Measurements from ENCODE around the gene IL1RAP.
"Not testable (repeated sequence)": the region's sequence is repeated elsewhere in the genome, so short reads cannot be mapped to it uniquely, and the experiment has no call there.

Gene IL1RAP

DNA sequence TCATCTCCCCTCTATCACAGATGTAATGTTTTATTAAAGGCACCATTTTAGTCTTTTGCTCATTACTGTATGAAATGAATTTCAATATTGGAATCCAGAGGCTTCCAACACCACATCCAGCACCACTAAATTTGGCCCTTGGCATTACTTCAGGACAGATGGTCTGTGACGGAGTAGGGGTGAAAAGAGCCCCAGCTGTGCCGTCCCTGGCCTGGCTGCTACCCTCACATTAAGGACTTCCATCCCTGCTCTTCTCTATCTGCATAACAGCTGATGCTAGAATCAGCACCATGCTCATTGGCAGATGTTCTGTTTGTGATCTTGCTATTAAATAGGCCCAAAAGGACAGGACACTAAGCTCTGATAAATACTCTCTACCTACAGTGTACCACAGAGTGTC, 152.9 kb downstream of the IL1RAP start:
- no peak for DNase-seq (ENCODE audit: low read depth in 2 of 2)

DNA sequence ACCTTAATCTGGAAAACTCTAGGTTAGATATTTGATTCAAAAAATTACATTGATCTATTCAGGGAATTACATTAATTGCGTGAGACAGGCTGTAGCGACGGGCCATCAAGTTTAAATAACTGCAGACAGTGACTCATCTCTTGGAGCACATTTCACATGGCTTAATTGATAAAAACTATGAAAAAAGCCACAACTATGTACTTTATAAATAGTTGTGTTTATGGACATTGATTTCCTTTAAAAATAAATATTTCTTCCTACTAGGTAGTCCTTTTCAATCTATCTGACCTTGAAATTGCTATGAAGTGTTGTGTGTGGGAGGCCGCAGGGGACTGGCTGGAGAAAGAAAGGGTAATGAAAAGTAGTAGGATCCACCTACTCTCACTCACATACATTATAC, 157.8 kb downstream of the IL1RAP start:
- DNase-seq (ENCODE audit: low read depth in 2 of 2): no peak

DNA sequence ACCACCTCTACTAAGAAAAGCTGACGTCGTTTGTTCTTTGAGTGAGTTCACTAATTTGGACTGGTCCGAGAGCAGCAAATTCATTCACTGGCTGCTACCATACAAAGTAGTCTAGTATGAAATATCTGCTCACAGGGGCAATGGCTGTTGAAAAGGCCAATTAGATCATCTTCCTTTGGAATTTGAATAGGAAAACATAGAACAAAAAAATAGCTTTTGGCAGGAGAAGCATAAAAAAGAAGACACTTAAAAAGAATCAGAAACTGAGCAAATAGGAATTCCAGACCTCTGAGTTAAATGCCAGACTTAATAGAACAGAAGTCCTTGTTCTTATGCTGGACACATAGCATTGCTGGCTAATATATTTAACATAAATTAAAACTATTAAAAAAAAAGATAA, 159.3 kb downstream of the IL1RAP start:
- no peak for DNase-seq (ENCODE audit: low read depth in 2 of 2)

DNA sequence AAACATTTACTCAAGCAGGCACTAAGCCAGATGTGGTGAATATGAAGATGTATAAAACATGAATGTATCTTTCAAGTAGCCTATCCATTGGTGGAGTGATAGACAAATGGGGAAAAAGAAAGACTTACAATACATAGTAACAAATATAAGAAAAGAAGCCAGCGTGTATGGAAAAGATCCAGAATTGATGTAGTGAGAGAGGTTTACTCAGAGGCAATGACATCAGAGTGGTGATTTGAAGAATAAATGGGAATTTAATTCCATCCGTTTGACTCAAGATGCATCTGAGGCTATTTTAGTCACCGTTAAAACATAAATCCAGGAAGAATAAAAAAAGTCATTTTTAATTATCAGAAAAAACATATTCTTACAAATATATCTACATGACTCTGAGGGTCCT, 162.6 kb downstream of the IL1RAP start:
- no peak for DNase-seq (ENCODE audit: low read depth in 2 of 2)

DNA sequence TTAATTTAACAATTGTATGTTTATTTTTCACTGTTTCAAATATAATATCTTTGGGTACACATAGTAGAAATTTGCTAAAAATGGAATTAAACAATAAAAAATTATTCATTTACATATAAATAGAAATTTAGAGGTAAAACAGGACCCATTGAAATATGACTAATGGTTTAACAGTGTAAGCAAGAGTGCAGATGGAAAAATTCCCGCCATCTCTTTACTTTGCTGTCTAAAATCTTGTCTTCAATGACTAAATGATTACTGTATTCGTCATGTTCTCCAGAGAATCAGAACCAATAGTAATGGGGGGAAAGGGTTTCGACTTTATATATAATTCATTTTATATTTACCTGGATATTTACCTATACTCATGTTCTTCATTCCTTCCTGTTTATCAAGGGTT, 163.1 kb downstream of the IL1RAP start:
- DNase-seq (ENCODE audit: low read depth in 2 of 2): no peak

DNA sequence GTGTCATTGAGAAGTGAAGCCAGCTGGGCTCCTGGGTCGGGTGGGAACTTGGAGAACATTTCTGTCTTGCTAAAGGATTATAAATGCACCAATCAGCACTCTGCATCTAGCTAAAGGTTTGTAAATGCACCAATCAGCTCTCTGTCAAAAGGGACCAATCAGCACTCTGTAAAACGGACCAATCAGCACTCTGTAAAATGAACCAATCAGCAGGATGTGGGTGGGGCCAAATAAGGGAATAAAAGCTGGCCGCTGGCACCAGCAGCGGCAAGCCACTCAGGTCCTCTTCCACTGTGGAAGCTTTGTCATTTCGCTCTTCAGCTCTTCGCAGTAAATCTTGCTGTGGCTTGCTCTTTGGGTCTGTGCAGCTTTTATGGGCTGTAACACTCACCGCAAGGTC, 164.0 kb downstream of the IL1RAP start:
- not testable (repeated sequence) for DNase-seq (ENCODE audit: low read depth in 2 of 2)

DNA sequence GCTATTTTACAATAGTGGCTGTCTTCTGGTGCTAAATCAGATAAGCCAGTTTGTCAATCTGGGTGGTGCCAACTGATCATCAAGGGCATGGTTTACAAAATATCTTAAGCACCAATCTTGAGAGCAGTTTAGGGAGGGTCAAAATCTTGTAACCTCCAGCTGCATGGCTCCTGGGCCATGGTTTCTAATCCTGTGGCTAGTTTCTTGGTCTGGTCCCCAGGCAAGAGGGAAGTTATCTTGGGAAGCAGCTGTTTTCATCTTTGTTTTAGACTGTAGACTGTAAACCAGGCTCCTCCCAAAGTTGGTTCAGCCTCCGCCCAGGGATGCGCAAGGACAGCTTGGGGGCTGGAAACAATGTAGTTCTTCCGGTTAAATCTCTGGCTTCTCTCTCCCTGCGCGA, 166.8 kb downstream of the IL1RAP start:
- no peak for DNase-seq (ENCODE audit: low read depth in 2 of 2)

DNA sequence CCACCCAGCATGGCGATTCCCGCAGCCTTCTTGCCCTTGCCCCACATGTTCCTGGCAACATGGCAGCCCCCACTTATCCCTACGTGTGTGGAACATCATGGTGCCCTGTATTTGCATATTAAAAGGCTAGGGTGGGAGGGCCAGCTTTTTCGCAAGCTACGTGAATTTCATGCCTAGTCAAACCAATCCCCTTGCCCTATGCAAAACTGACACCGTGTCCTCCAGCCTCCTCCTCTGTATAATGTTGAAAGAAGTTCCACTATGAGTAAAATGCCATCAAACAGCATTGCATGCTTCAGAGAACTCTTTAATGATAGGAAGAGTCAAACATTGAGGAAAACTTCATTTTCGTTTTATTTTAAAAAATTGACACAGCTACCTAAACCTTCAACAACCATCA, 170.9 kb downstream of the IL1RAP start:
- no peak for DNase-seq (ENCODE audit: low read depth in 2 of 2)

DNA sequence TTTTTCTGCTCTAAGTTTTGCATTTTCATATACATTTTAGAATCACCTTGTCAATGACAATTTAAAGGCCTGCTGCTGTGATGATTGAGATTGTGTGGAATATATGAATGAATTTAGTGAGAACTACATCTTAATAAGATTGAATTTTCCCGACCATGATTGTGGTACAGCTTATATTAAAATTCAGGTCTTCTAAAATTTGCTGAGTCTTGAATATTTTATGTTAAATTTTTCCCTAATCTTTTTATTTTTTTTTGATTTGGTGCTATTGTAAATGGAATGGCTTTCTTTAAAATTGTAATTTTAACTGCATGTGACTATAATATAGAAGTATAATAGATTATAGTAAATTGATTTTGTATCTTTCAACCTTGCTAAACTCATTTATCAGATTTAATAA, 172.1 kb downstream of the IL1RAP start:
- DNase-seq (ENCODE audit: low read depth in 2 of 2): no peak

DNA sequence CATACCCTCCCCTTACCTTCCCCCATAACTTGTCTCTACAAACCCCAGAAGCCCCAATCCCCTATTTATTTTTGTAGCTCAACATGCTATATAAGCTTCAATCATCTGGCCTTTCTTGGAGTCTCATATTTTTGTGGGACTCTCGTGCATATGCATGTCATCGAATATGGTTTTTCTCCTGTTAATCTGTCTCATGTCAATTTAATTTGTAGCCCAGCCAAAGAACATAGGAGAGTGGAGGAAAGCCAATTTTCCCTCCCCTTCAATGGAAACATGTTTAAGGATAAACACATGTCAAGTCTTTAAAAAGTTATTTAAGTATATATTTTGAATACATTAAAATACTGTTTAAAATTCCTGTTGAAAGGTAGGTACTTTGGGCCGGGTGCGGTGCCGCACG, 176.4 kb downstream of the IL1RAP start:
- DNase-seq (ENCODE audit: low read depth in 2 of 2): no peak

DNA sequence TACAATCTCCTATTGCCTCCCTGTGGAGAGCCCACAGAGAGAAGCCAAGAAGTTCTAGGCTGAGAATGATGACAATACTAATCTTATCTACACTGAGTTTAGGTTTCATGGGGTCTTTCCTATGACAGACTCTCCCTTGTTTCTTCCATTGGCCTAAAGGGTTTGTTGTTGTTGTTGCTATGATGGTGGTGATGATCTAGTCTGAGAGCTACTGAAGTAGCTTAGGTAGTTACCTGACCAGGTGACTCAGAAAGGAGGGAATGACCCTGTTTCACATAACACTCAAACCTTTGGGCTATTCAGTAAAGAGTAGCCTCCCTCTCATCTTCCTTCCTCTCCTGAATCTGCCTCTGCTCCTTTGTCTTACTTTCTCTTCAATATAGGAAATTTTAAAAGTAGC, 178.4 kb downstream of the IL1RAP start:
- no peak for DNase-seq (ENCODE audit: low read depth in 2 of 2)

DNA sequence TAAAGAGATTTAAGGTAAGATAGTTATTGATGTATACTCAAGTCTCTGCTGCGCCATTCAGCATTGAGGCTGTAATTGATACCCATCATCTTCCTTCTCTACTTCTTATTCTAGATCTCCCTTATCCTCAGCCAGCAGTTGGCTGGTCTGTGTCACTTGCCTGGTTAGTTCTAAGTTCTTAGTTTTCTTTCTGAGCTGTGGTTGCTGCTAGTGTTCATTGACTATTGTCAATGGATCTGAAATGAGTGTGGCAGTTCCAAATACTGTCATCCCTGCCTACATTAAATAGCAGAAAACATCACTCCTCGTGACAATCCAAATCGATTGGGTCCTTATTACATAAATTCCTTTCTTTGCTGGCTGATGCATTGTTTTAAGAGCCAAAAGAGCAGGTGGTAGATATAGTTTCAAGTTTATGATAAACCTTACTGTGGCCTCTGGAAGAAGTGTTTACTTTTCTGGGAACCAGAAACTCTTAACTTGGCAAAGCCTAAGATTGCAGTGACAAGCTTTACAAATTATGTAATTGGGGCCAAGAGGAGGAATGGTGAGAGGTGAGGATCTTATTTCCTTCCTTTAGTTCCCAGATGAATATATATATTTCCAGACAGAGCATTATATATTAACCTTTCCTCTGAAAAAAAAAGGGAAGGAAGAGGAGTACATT, 180.6 kb downstream of the IL1RAP start:
- no peak for DNase-seq (ENCODE audit: low read depth in 2 of 2)

DNA sequence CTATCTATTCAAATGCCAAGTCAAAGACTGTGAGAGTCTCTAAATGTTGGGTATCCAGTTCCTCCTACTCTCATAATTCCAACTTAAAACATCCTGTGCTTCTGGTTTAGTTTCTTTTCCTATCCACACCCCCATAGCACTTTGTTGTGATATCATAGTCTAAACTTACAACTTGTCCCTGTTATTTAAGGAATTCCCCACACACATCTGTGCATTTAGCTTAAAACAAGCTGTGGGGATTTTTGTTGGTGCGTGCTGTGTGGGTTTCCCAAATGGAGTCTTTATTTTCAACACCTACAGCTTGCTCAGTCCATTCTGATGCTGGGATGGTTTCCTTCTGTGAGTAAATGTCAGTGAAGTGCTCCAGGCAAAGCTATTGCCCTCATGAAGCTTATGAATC, 181.3 kb downstream of the IL1RAP start:
- no peak for DNase-seq (ENCODE audit: low read depth in 2 of 2)

DNA sequence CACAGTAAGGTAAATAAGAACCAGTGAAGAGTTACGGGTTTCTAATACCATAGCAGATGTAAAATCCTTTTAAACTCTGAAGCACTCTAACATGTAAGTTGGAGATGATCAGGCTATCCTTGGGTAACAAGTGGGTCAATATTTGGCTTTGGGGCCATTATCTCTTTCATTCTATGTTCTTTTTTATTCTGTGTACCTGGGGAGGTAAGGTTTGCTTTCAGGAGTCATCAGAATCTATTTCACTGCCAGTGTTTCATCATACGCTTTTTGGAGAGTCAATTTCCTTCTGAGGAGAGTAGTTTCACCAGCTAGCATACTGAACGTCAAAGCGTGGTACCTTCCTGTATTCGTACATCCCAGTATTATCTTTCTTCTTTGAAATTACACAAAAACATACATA, 182.1 kb downstream of the IL1RAP start:
- DNase-seq (ENCODE audit: low read depth in 2 of 2): no peak

DNA sequence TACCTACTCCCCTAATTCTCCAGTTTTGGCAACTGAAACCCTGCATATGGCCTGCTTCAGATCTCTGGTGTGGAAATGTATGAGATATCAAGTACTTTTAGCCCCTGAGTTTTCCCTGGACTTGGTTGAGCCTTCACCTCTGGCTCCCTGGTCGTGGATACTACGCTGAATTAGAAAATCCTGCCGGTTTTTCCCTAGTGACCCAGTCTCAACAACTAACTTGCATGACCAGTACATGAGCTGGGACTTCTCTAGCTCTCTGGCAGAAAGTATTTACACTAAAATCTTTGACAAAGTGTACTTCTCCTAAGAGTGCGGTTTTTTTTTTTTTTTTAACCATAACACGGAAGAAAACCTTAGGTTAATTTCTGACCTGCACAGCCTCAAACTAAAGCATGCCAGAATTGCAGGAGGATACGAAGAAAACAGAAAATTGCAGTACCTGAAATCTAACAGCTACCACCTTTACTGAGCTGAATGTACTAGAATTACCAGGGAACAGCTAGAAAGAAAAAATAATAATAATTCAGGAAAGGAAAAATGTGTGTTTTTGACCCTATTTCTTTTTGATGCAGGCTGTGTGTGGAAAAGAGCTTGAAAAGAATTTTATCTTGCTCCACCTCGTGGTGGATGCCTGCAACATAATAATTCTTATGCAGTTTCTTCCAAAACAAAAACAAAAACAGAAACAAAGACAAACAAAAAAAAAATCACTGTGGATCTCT, 183.1 kb downstream of the IL1RAP start:
- DNase-seq (ENCODE audit: low read depth in 2 of 2): no peak

DNA sequence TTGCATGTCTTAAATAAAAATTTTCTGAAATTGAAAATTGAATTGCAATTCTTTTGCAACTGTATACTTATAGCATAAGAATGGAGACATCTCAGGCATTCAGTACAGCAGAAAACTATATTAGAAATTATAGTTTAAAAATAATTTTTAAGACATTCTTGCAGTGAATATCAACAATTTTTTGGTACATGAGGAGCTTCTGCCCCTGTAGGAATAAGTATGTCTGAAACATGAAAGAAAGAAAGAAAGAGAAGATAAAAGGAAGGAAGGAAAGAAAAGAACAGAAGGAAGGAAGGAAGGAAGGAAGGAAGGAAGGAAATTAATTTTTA, 183.6 kb downstream of the IL1RAP start:
- DNase-seq (ENCODE audit: low read depth in 2 of 2): no peak

DNA sequence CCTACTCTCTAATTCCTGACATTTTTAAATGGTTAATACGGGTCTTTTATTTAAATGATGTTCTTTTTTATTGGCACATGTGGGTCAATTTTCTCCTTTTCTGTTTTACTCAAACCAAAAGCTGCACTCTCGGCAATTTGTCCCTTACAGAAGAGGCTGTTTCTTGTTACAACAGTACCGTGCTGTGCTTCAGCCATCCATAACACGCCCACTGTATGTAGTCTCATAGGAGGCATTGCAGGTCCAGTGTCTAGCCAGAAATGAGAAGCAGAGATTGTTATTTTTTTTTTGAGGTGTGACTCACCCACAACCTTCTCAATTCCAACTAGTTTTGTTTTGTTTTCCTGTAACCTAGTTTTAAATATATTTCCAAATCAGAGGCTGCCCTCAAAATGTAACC, 184.0 kb downstream of the IL1RAP start:
- no peak for DNase-seq (ENCODE audit: low read depth in 2 of 2)

DNA sequence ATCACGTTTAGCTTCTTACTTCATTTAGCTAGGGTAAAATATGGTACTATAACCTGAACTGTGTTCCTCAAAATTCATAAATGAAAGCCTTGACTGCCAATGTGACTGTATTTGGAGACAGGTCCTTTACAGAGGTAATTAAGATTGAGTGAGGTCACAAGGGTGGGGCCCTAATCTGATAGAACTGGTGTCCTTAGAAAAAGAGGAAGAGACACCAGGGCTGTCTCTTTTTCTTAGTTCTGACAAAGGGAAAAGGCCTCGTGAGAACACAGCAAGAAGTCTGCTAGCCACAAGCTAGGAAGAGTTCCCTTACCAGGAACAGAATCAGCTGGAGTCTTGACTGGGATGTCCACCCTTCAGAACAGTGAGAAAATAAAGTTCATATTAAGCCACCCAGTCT, 185.9 kb downstream of the IL1RAP start:
- no peak for DNase-seq (ENCODE audit: low read depth in 2 of 2)

DNA sequence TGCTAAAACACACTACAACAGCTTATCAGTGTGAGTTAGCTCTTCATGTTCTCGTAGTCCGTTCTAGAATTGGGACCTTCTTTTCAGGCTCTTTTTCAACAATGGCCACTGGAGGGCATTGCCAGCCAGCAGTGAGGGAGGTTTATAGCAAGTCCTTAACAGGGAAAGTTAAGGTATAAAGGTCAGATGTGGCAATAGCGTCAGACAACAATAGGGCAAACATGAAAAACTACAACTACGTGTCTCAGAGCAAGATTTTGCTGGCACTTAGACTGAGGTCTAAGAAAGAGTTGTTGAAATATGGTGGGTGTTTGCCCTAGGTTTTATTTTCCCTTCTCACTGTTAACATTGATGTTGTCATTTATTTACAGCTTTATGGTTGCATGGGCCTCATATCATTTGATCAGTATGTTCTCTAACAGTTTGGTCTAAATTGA, 187.2 kb downstream of the IL1RAP start:
- DNase-seq (ENCODE audit: low read depth in 2 of 2): no peak

DNA sequence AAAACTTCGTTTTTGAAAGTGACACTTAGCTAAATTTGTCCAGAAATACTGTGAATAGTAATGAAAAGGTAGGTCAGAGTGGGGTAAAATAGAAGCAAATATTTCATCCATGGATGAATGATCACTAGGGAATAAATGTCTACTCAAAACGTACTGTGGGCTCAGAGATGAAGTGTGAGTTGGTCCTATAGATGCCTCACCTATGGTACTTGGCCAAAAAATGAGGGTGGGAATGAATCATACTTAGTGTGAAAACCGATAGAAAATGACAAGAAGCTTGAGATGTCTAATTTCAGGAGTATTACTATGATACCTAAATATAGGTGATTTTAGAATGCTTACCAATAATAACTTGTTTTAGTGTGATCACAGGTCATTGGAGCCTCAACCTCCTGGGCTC, 192.7 kb downstream of the IL1RAP start:
- no peak for DNase-seq (ENCODE audit: low read depth in 2 of 2)

Measured in activated CD8-positive, alpha-beta memory T cell treated with anti-CD3 and anti-CD28 coated beads for 4 hours (primary cell).